GM12878 (cell line): Measurements from ENCODE around the gene ANAPC15. TPM values are rescaled to one million over a fixed set of nuclear protein-coding genes. Genes with fewer than 3 reads are reported as not detected.

Experiments used
- E2F4 ChIP-seq: IDR thresholded peaks from 2 replicates; pipeline ENCODE4 v1.6.1; 2012; ENCODE audit warnings: low read depth, low read length, improper control_type of control experiment
- E2F8 ChIP-seq: fragments of 450-650 bp; IDR thresholded peaks from 2 replicates; pipeline ENCODE4 v1.6.1; 2018; ENCODE audit warnings: mild to moderate bottlenecking, low read depth, moderate library complexity; ENCODE audit not compliant: partially characterized antibody
- IKZF1 ChIP-seq: fragments of 450-650 bp; conservative IDR thresholded peaks from 2 replicates; pipeline ENCODE4 v1.6.1; 2017; ENCODE audit warnings: antibody characterized with exemption, mild to moderate bottlenecking
- IKZF2 ChIP-seq, 2 experiments: fragments of 450-650 bp; IDR thresholded peaks; 2 replicates each; pipeline ENCODE4 v1.6.1; 2017; ENCODE audit warnings: mild to moderate bottlenecking in 2 of 2, moderate library complexity in 2 of 2
- MTA3 ChIP-seq: IDR thresholded peaks from 2 replicates; pipeline ENCODE4 v1.6.1; 2012; ENCODE audit warnings: low read length, inconsistent platforms, borderline replicate concordance
- NBN ChIP-seq: fragments of 450-650 bp; IDR thresholded peaks from 2 replicates; pipeline ENCODE4 v1.6.1; 2016
- NFXL1 ChIP-seq: fragments of 450-650 bp; IDR thresholded peaks from 2 replicates; pipeline ENCODE4 v1.6.1; 2017; ENCODE audit warnings: antibody characterized with exemption, mild to moderate bottlenecking, borderline replicate concordance
- PBX3 ChIP-seq: IDR thresholded peaks from 2 replicates; pipeline ENCODE4 v1.6.1; 2011; ENCODE audit warnings: mild to moderate bottlenecking, low read depth, low read length, moderate library complexity; ENCODE audit not compliant: insufficient replicate concordance
- POLR2AphosphoS2 ChIP-seq: IDR thresholded peaks from 2 replicates; pipeline ENCODE4 v1.6.1; 2011; ENCODE audit warnings: low read depth, mild to moderate bottlenecking, low read length, improper control_type of control experiment, moderate library complexity
- PRDM15 ChIP-seq: fragments of 450-650 bp; formaldehyde crosslinking; IDR thresholded peaks from 2 replicates; pipeline ENCODE4 v1.4.0; 2020; ENCODE audit warnings: mild to moderate bottlenecking, moderate library complexity
- RFX5 ChIP-seq: IDR thresholded peaks from 2 replicates; pipeline ENCODE4 v1.6.1; 2011; ENCODE audit warnings: low read depth, low read length, improper control_type of control experiment
- SPI1 ChIP-seq: IDR thresholded peaks from 2 replicates; pipeline ENCODE4 v1.6.1; 2011; ENCODE audit warnings: low read depth, mild to moderate bottlenecking, low read length, moderate library complexity, borderline replicate concordance; ENCODE audit not compliant: insufficient read depth
- TARDBP ChIP-seq: IDR thresholded peaks from 2 replicates; pipeline ENCODE4 v1.6.1; 2016; ENCODE audit warnings: borderline replicate concordance
- ZBED1 ChIP-seq: IDR thresholded peaks from 2 replicates; pipeline ENCODE4 v1.6.1; 2016; ENCODE audit warnings: borderline replicate concordance
- ZNF274 ChIP-seq: IDR thresholded peaks from one replicate; pipeline ENCODE4 v1.8.0; 2011; ENCODE audit not compliant: insufficient read length, insufficient read depth
- ZNF592 ChIP-seq: fragments of 450-650 bp; IDR thresholded peaks from 2 replicates; pipeline ENCODE4 v1.6.1; 2017; ENCODE audit warnings: mild to moderate bottlenecking, moderate library complexity
- polyA plus RNA-seq, 11 experiments: library from polyadenylated mRNA; depleted of rRNA in 4 of 11; unstranded in 6 of 11; stranded (reverse) in 5 of 11; fragments of >200 nt; fragmentation: Nextera tagmentation in 4 of 11; fragmentation: Illumina TruSeq in 1 of 11; extraction: Ambion mirVana in 4 of 11; extraction: Trizol in 1 of 11; gene quantifications; 1 replicate in 1 of 11; 2 replicates in 10 of 11; pipeline versions ENCODE4 v1.2.1 to v1.2.3, GENCODE V29; 2011 to 2016; ENCODE audit warnings: inconsistent platforms in 2 of 11, missing spikeins in 2 of 11, low read depth in 1 of 11
- total RNA-seq, 4 experiments: library from RNA; depleted of rRNA in 3 of 4; stranded (reverse); fragments of >200 nt in 3 of 4; fragmentation: Illumina TruSeq in 1 of 4; extraction: Trizol in 1 of 4; gene quantifications; 2 replicates each; pipeline versions ENCODE4 v1.2.1 to v1.2.3, GENCODE V29; 2013 to 2021

The ANAPC15 gene
- total and polyA plus RNA-seq, 10 of the 15 experiments (the other 5 are each of a cell fraction or from before 2014, with no cell fraction given) = 83.4 to 372 (median 103) TPM

- TF ChIP-seq E2F8 = no peak
- no peak for TF ChIP-seq MTA3
- no peak for TF ChIP-seq PBX3
- TF ChIP-seq NBN = no peak
- no peak for TF ChIP-seq ZBED1
- TF ChIP-seq PRDM15 (CRISPR knock-in tag) = no peak
- no peak for TF ChIP-seq NFXL1
- peak; percentile 37; the same call in 1 of the 2 replicates for TF ChIP-seq E2F4
- TF ChIP-seq ZNF274 = no peak
- TF ChIP-seq RFX5 = no peak
- TF ChIP-seq ZNF592 = no peak
- 0 out of 2 replicates have a peak, but pooled peaks have one; percentile 11 for TF ChIP-seq POLR2AphosphoS2
- no peak for TF ChIP-seq TARDBP
- TF ChIP-seq SPI1 = peak; percentile 64
- TF ChIP-seq IKZF1 = no peak
- 0 out of 4 replicates have a peak, but pooled peaks of 1 of the 2 experiments have one; percentile 0 for TF ChIP-seq IKZF2 (IDR thresholded peaks at IDR 0.05)
Observed at GRCh38 chr11:72102162-72102561, 10.3 kb downstream of the ANAPC15 start (continued).
